Measurements from ENCODE around the gene CXCL5. TPM values are rescaled to one million over a fixed set of nuclear protein-coding genes. Genes with fewer than 3 reads are reported as not detected.

Gene CXCL5
- total and polyA plus RNA-seq, 2 of the 13 experiments (the other 11 are each of a cell fraction or from before 2014, with no cell fraction given) = not detected

- no peak for TF ChIP-seq FUBP1 (CRISPR knock-in tag; IDR thresholded peaks at IDR 0.05; ENCODE audit: borderline replicate concordance)
- TF ChIP-seq ZNF142 (CRISPR knock-in tag; IDR thresholded peaks at IDR 0.05) = no peak
- TF ChIP-seq, protein P1, sequence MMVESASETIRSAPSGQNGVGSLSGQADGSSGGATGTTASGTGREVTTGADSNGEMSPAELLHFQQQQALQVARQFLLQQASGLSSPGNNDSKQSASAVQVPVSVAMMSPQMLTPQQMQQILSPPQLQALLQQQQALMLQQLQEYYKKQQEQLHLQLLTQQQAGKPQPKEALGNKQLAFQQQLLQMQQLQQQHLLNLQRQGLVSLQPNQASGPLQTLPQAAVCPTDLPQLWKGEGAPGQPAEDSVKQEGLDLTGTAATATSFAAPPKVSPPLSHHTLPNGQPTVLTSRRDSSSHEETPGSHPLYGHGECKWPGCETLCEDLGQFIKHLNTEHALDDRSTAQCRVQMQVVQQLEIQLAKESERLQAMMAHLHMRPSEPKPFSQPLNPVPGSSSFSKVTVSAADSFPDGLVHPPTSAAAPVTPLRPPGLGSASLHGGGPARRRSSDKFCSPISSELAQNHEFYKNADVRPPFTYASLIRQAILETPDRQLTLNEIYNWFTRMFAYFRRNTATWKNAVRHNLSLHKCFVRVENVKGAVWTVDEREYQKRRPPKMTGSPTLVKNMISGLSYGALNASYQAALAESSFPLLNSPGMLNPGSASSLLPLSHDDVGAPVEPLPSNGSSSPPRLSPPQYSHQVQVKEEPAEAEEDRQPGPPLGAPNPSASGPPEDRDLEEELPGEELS (CRISPR knock-in tag; IDR thresholded peaks at IDR 0.05) = no peak
- no peak for TF ChIP-seq TERF1 (CRISPR knock-in tag; IDR thresholded peaks at IDR 0.05)
- TF ChIP-seq ZNF451 (CRISPR knock-in tag; IDR thresholded peaks at IDR 0.05) = no peak
- TF ChIP-seq ZNF841 (CRISPR knock-in tag; IDR thresholded peaks at IDR 0.05; ENCODE audit: borderline replicate concordance) = no peak
- TF ChIP-seq, protein P2, sequence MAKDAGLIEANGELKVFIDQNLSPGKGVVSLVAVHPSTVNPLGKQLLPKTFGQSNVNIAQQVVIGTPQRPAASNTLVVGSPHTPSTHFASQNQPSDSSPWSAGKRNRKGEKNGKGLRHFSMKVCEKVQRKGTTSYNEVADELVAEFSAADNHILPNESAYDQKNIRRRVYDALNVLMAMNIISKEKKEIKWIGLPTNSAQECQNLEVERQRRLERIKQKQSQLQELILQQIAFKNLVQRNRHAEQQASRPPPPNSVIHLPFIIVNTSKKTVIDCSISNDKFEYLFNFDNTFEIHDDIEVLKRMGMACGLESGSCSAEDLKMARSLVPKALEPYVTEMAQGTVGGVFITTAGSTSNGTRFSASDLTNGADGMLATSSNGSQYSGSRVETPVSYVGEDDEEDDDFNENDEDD (CRISPR knock-in tag; IDR thresholded peaks at IDR 0.05; ENCODE audit: borderline replicate concordance) = no peak
- no peak for TF ChIP-seq ZNF512 (CRISPR knock-in tag; IDR thresholded peaks at IDR 0.05)
These were observed 14.8 kb upstream of the CXCL5 start (continued) for GRCh38 chr4:74013264-74013663.
